Panc1 (cell line): ENCODE measurements around the gene TBC1D12.

Experiments
- POLR2AphosphoS5 ChIP-seq: IDR thresholded peaks from 2 replicates; pipeline ENCODE4 v1.6.1; 2012; ENCODE audit warnings: mild to moderate bottlenecking, low read depth, low read length, moderate library complexity
- TF ChIP-seq, protein P1 (sequence below): fragments of 450-650 bp; IDR thresholded peaks from 2 replicates; pipeline ENCODE4 v1.5.1; 2017; ENCODE audit warnings: mild to moderate bottlenecking
- TF ChIP-seq, protein P2 (sequence below), 2 experiments: IDR thresholded peaks; 2 replicates each; pipeline ENCODE4 v1.6.1; 2011 to 2012; ENCODE audit warnings: low read depth in 2 of 2, control low read depth in 1 of 2, low read length in 1 of 2, mild to moderate bottlenecking in 1 of 2, moderate library complexity in 1 of 2; ENCODE audit not compliant: insufficient read depth in 1 of 2

DNA sequence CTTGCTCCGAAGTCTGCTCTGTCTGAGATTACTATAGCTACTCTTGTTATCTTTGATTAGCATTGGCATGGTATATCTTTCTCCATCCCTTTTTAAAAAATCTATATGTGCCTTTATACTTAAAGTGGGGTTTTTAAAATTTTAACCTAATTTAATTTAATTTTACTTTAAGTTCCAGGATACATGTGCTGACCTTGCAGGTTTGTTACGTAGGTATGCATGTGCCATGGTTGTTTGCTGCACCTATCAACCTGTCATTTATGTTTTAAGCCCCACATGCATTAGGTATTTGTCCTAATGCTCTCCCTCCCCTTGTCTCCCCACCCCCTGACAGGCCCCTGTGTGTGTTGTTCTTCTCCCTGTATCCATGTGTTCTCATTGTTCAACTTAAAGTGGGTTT is 54.6 kb downstream of the TBC1D12 start:
- TF ChIP-seq, protein P1, sequence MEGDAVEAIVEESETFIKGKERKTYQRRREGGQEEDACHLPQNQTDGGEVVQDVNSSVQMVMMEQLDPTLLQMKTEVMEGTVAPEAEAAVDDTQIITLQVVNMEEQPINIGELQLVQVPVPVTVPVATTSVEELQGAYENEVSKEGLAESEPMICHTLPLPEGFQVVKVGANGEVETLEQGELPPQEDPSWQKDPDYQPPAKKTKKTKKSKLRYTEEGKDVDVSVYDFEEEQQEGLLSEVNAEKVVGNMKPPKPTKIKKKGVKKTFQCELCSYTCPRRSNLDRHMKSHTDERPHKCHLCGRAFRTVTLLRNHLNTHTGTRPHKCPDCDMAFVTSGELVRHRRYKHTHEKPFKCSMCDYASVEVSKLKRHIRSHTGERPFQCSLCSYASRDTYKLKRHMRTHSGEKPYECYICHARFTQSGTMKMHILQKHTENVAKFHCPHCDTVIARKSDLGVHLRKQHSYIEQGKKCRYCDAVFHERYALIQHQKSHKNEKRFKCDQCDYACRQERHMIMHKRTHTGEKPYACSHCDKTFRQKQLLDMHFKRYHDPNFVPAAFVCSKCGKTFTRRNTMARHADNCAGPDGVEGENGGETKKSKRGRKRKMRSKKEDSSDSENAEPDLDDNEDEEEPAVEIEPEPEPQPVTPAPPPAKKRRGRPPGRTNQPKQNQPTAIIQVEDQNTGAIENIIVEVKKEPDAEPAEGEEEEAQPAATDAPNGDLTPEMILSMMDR = no peak
- no peak for TF ChIP-seq POLR2AphosphoS5
- TF ChIP-seq, protein P2, sequence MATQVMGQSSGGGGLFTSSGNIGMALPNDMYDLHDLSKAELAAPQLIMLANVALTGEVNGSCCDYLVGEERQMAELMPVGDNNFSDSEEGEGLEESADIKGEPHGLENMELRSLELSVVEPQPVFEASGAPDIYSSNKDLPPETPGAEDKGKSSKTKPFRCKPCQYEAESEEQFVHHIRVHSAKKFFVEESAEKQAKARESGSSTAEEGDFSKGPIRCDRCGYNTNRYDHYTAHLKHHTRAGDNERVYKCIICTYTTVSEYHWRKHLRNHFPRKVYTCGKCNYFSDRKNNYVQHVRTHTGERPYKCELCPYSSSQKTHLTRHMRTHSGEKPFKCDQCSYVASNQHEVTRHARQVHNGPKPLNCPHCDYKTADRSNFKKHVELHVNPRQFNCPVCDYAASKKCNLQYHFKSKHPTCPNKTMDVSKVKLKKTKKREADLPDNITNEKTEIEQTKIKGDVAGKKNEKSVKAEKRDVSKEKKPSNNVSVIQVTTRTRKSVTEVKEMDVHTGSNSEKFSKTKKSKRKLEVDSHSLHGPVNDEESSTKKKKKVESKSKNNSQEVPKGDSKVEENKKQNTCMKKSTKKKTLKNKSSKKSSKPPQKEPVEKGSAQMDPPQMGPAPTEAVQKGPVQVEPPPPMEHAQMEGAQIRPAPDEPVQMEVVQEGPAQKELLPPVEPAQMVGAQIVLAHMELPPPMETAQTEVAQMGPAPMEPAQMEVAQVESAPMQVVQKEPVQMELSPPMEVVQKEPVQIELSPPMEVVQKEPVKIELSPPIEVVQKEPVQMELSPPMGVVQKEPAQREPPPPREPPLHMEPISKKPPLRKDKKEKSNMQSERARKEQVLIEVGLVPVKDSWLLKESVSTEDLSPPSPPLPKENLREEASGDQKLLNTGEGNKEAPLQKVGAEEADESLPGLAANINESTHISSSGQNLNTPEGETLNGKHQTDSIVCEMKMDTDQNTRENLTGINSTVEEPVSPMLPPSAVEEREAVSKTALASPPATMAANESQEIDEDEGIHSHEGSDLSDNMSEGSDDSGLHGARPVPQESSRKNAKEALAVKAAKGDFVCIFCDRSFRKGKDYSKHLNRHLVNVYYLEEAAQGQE (IDR thresholded peaks at IDR 0.05; ENCODE audit: insufficient read depth in 1 of 2, low read depth in 2 of 2, low read length in 1 of 2) = no peak
